Measurements from ENCODE around the gene FBN1. TPM values are rescaled to one million over a fixed set of nuclear protein-coding genes. Genes with fewer than 3 reads are reported as not detected.

FBN1 gene
- total RNA-seq, 4 donors from 2014 or later = 13.0 to 28.0 (median 20.9) TPM

DNA sequence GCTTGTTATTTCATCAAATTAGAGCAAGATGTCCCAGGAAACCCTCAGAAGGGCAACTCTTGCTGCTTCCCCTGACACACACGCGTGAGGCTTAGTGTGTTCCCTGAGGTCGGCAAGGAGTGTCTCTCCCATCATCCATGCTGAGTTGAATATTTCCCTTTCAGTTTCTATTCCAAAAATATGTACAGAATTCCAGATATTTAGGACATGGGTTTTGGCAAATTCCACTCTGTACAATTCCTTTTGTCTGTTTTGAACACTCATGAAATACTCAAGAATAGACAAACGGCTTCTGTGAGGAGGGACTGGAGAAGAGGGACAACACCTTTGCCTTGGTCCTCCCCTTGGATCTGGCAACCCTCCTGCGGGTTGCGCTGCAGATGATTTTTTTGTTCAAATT is 176.2 kb downstream of the FBN1 start:
- in situ Hi-C loops (cut with MboI; ENCODE audit: low sequenced_read_pairs in 4 of 4) = no loop called here
- Histone ChIP-seq H3K27ac (no peak overlapping the region), H3K27me3 (no peaks in the 10 kb centered on the region), H3K9me3 (no peaks in the 10 kb centered on the region), H3K36me3 (peaks cover 0 to 4% of the 10 kb centered on the region in 2 donors), H3K4me1 (peaks cover 0 to 3% of the 10 kb centered on the region in 2 donors), H3K4me3 (no peak overlapping the region)
- ATAC-seq (no peak), DNase-seq (no peak)
- intact Hi-C loops (cut with DNase I; ENCODE audit: low total_unique reads) = no loop called here
- TF ChIP-seq, protein P1, sequence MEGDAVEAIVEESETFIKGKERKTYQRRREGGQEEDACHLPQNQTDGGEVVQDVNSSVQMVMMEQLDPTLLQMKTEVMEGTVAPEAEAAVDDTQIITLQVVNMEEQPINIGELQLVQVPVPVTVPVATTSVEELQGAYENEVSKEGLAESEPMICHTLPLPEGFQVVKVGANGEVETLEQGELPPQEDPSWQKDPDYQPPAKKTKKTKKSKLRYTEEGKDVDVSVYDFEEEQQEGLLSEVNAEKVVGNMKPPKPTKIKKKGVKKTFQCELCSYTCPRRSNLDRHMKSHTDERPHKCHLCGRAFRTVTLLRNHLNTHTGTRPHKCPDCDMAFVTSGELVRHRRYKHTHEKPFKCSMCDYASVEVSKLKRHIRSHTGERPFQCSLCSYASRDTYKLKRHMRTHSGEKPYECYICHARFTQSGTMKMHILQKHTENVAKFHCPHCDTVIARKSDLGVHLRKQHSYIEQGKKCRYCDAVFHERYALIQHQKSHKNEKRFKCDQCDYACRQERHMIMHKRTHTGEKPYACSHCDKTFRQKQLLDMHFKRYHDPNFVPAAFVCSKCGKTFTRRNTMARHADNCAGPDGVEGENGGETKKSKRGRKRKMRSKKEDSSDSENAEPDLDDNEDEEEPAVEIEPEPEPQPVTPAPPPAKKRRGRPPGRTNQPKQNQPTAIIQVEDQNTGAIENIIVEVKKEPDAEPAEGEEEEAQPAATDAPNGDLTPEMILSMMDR (IDR thresholded peaks at IDR 0.05 in 4 of 5, conservative IDR thresholded peaks at IDR 0.05 in 1 of 5) = no peak
- TF ChIP-seq POLR2A (IDR thresholded peaks at IDR 0.05) = no peak

DNA sequence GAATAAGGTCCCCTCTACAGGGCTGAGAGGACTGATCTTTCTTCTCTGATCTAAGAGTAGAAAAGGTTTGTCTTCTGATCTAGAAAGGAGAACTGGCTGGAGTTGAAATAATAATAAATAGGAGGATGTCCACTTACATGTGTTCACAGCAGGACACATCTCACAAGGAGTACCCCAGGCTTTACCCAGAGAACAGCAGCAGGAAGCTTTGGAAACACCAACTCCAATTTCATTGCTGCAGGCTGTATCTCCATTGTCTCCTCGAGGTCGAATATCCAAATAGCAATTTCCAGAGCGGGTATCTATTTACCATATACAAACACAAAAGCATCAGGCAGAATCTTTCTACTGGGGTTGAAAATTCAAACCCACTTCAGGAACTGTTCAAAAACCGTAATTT is 177.7 kb downstream of the FBN1 start:
- H3K9me3 ChIP-seq = no peaks in the 10 kb centered on the region
- H3K4me1 ChIP-seq = peaks cover 0 to 3% of the 10 kb centered on the region in 2 donors
- H3K27me3 ChIP-seq = no peaks in the 10 kb centered on the region
- DNase-seq (no peak), ATAC-seq (no peak)
- H3K27ac ChIP-seq = no peak overlapping the region
- intact Hi-C loops (cut with DNase I; ENCODE audit: low total_unique reads) = no loop called here
- TF ChIP-seq, protein P1 (IDR thresholded peaks at IDR 0.05 in 4 of 5, conservative IDR thresholded peaks at IDR 0.05 in 1 of 5) = no peak
- TF ChIP-seq POLR2A (IDR thresholded peaks at IDR 0.05) = no peak
- in situ Hi-C loops (cut with MboI; ENCODE audit: low sequenced_read_pairs in 4 of 4) = no loop called here
- H3K4me3 ChIP-seq = no peak overlapping the region
- peaks cover 0 to 4% of the 10 kb centered on the region in 2 donors for H3K36me3 ChIP-seq

DNA sequence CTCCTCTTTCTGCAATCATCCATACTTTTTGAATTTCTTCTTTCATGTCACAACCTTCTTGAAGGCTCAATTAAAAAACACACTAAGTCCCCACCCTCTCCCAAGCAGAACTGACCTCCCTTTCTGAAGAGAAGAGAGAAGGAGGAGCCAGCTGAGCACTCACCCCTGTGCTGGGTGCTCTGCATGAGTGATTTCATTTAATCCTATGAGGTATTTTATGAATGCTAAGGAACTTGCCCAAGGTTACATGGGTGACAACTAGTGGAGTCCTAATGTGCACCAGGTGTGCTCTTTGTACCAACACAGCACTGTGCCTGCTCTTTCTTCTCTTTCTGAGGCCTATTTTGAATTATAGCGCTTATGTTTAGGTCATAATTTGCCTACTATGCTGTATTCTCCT is 178.7 kb downstream of the FBN1 start:
- H3K27ac ChIP-seq = no peak overlapping the region
- DNase-seq (no peak), ATAC-seq (no peak)
- no peaks in the 10 kb centered on the region for H3K27me3 ChIP-seq
- peaks cover 0 to 4% of the 10 kb centered on the region in 2 donors for H3K36me3 ChIP-seq
- in situ Hi-C loops (cut with MboI; ENCODE audit: low sequenced_read_pairs in 4 of 4) = no loop called here
- intact Hi-C loops (cut with DNase I; ENCODE audit: low total_unique reads) = no loop called here
- no peak overlapping the region for H3K4me3 ChIP-seq
- TF ChIP-seq, protein P1 (IDR thresholded peaks at IDR 0.05 in 4 of 5, conservative IDR thresholded peaks at IDR 0.05 in 1 of 5) = no peak
- no peak for TF ChIP-seq POLR2A (IDR thresholded peaks at IDR 0.05)
- no peaks in the 10 kb centered on the region for H3K9me3 ChIP-seq
- H3K4me1 ChIP-seq = peaks cover 0 to 3% of the 10 kb centered on the region in 2 donors

DNA sequence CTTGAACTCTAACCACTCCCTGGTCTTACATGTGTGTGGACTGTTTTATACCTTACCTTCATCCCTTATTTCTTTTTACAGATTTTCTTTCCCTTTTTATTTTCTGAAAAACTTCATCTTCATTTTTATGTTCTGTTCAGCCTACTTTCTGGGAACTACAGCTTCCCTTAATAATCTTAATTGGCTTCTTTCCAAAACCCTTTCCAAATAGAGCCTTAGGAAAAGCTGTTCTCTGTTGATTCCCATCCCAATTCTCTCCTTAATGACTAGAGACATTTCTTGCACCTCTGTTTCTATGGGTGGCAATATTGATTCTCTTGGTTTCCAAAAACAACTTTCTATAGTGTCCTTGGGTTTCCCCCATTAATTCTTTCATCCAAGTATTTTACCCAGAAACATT is 179.4 kb downstream of the FBN1 start:
- H3K4me1 ChIP-seq = peaks cover 0 to under 1% of the 10 kb centered on the region in 2 donors
- intact Hi-C loops (cut with DNase I; ENCODE audit: low total_unique reads) = no loop called here
- H3K4me3 ChIP-seq = no peak overlapping the region
- no peak overlapping the region for H3K27ac ChIP-seq
- TF ChIP-seq POLR2A (IDR thresholded peaks at IDR 0.05) = no peak
- TF ChIP-seq, protein P1 (IDR thresholded peaks at IDR 0.05 in 4 of 5, conservative IDR thresholded peaks at IDR 0.05 in 1 of 5) = no peak
- H3K27me3 ChIP-seq = no peaks in the 10 kb centered on the region
- in situ Hi-C loops (cut with MboI; ENCODE audit: low sequenced_read_pairs in 4 of 4) = no loop called here
- no peak for DNase-seq
- peaks cover 0 to 4% of the 10 kb centered on the region in 2 donors for H3K36me3 ChIP-seq
- no peaks in the 10 kb centered on the region for H3K9me3 ChIP-seq
- ATAC-seq = no peak

DNA sequence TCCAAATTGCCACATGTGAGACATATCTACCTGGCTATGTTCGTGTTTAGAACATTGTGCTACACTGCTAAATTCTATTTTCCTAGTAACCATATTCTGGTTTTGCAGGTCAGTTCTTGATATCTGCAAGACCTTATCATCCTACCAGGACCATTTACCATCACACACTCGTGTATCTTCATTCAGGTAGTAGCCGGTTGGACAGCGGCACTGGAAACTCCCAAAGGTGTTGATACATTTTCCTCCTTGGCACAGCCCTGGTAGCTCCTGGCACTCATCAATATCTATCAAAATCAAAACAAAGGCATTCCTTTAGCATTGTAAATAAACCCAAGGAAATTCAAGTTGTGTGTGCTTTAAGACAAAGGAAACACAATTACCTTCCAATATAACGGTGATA is 180.1 kb downstream of the FBN1 start:
- no peak for ATAC-seq
- H3K4me1 ChIP-seq = no peaks in the 10 kb centered on the region
- no peak overlapping the region for H3K27ac ChIP-seq
- H3K4me3 ChIP-seq = no peak overlapping the region
- H3K27me3 ChIP-seq = no peaks in the 10 kb centered on the region
- intact Hi-C loops (cut with DNase I; ENCODE audit: low total_unique reads) = no loop called here
- H3K9me3 ChIP-seq = no peaks in the 10 kb centered on the region
- peaks cover 0 to 4% of the 10 kb centered on the region in 2 donors for H3K36me3 ChIP-seq
- in situ Hi-C loops (cut with MboI; ENCODE audit: low sequenced_read_pairs in 4 of 4) = no loop called here
- DNase-seq = no peak
- TF ChIP-seq, protein P1 (IDR thresholded peaks at IDR 0.05 in 4 of 5, conservative IDR thresholded peaks at IDR 0.05 in 1 of 5) = no peak
- no peak for TF ChIP-seq POLR2A (IDR thresholded peaks at IDR 0.05)

All from gastrocnemius medialis (tissue), 4 donors.